Gastrocnemius medialis (tissue), 4 donors: ENCODE data around the gene GALNT18. TPM values are rescaled to one million over a fixed set of nuclear protein-coding genes. Genes with fewer than 3 reads are reported as not detected.

Source experiments
- ATAC-seq, 2 donors: fragments of 150-250 bp; one replicate each; pipeline ENCODE4 v1.9.1; 2016
- DNase-seq, 2 donors: peaks; one replicate each; pipeline ENCODE4 v3.0.0-alpha.2; 2019
- H3K27ac ChIP-seq, 4 donors: fragments of 200-600 bp; sonication (generic); 1 replicate in 1 of 4; 2 replicates in 3 of 4; pipeline ENCODE4 v1.5.1; 2016 to 2018; ENCODE audit warnings: mild to moderate bottlenecking in 2 of 4, moderate library complexity in 1 of 4
- H3K27me3 ChIP-seq, 3 donors: fragments of 200-600 bp; sonication (generic) in 2 of 3; 1 replicate in 1 of 3; 2 replicates in 2 of 3; pipeline versions ENCODE4 v1.5.1 to v1.6.0; 2016 to 2019; ENCODE audit warnings: mild to moderate bottlenecking in 1 of 3, moderate library complexity in 1 of 3
- H3K36me3 ChIP-seq, 2 donors: fragments of 200-600 bp; sonication (generic) in 1 of 2; one replicate each; pipeline ENCODE4 v1.5.1; 2017 to 2018
- H3K4me1 ChIP-seq, 2 donors: fragments of 200-600 bp; sonication (generic) in 1 of 2; one replicate each; pipeline ENCODE4 v1.5.1; 2016 to 2017; ENCODE audit warnings: mild to moderate bottlenecking in 2 of 2
- H3K4me3 ChIP-seq, 4 donors: fragments of 200-600 bp; sonication (generic) in 3 of 4; 1 replicate in 1 of 4; 2 replicates in 3 of 4; pipeline ENCODE4 v1.5.1; 2016 to 2019; ENCODE audit warnings: mild to moderate bottlenecking in 2 of 4
- H3K9me3 ChIP-seq, 3 donors: fragments of 200-600 bp; sonication (generic) in 2 of 3; 1 replicate in 1 of 3; 2 replicates in 2 of 3; pipeline ENCODE4 v1.5.1; 2016 to 2019
- POLR2A ChIP-seq, 2 donors: fragments of 450-650 bp; IDR thresholded peaks; one replicate each; pipeline ENCODE4 v1.6.1; 2017; ENCODE audit warnings: antibody characterized with exemption in 2 of 2, mild to moderate bottlenecking in 2 of 2, moderate library complexity in 2 of 2
- in situ Hi-C, 4 donors: fragments of 200-750 bp; cut with MboI; loops; one replicate each; pipeline versions ENCODE4 v1.15.0 to v1.8.0; 2017; ENCODE audit warnings: low sequenced_read_pairs in 4 of 4
- intact Hi-C: fragments of 100-400 bp; cut with DNase I; formaldehyde crosslinking; loops from one replicate; pipeline ENCODE4 v1.15.1; 2023; ENCODE audit warnings: low total_unique reads
- total RNA-seq, 4 donors: library from RNA; depleted of rRNA; stranded (reverse); fragments of >200 nt; gene quantifications; one replicate each; pipeline versions ENCODE4 v1.1.0 to v1.2.3, GENCODE V29; 2016
- TF ChIP-seq, protein P1 (sequence below), 5 experiments: fragments of 450-650 bp in 3 of 5; fragments of 200-600 bp in 2 of 5; sonication (generic) in 2 of 5; IDR thresholded peaks in 4 of 5; conservative IDR thresholded peaks in 1 of 5; 1 replicate in 4 of 5; 2 replicates in 1 of 5; pipeline ENCODE4 v1.5.1; 2016 to 2019; ENCODE audit warnings: antibody characterized with exemption in 5 of 5, mild to moderate bottlenecking in 3 of 5, moderate library complexity in 3 of 5

Gene GALNT18
- total RNA-seq, 4 donors from 2014 or later = 10.5 to 29.2 (median 11.2) TPM

DNA sequence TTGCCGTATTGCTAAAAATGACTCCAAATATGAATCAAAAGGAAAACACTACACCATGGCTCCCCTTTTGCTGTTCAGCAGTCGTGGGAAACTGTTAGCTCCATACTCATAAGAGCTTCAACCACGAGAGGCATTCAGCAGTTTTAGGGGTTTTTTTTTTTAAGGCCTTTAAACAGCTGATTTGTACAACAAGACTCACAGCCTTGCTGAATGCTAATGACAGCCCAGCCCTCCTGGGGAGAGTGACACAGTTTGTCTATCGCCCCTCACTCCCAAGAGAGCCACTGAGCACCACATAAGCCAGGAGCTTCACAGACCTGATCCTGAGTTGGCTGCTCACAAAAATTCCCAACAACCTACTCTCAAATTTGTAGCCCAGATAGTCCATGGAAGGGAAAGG, 32.4 kb downstream of the GALNT18 start:
- Histone ChIP-seq H3K27ac (no peak overlapping the region), H3K4me1 (peaks cover 8 to 18% of the 10 kb centered on the region in 2 donors), H3K9me3 (no peaks in the 10 kb centered on the region), H3K36me3 (no peaks in the 10 kb centered on the region), H3K27me3 (no peaks in the 10 kb centered on the region), H3K4me3 (no peak overlapping the region)
- intact Hi-C loops = no loop called here
- TF ChIP-seq, protein P1, sequence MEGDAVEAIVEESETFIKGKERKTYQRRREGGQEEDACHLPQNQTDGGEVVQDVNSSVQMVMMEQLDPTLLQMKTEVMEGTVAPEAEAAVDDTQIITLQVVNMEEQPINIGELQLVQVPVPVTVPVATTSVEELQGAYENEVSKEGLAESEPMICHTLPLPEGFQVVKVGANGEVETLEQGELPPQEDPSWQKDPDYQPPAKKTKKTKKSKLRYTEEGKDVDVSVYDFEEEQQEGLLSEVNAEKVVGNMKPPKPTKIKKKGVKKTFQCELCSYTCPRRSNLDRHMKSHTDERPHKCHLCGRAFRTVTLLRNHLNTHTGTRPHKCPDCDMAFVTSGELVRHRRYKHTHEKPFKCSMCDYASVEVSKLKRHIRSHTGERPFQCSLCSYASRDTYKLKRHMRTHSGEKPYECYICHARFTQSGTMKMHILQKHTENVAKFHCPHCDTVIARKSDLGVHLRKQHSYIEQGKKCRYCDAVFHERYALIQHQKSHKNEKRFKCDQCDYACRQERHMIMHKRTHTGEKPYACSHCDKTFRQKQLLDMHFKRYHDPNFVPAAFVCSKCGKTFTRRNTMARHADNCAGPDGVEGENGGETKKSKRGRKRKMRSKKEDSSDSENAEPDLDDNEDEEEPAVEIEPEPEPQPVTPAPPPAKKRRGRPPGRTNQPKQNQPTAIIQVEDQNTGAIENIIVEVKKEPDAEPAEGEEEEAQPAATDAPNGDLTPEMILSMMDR (IDR thresholded peaks at IDR 0.05 in 4 of 5, conservative IDR thresholded peaks at IDR 0.05 in 1 of 5) = no peak
- TF ChIP-seq POLR2A (IDR thresholded peaks at IDR 0.05) = no peak
- in situ Hi-C loops = no loop called here
- ATAC-seq (no peak), DNase-seq (no peak)

DNA sequence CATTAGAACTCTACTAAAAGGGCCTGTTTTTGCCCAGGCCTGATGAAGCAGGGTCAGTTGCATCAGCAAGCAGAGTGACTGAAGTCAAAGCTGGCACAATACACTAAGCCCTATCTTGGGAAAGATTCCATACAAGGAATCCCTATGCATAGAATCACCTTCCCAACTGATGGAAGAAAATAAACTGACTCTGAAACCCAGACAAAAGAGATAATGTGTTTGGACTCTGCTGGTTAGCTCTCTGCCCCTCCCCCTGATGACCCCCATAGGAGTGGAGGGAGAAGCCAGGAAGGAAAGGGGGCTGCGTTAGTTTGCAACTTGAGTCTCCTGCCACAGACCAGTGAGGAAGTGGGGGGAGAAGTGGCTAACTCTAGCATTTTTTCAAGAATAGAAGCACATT, 32.9 kb downstream of the GALNT18 start:
- Histone ChIP-seq H3K4me1 (peaks cover 8 to 24% of the 10 kb centered on the region in 2 donors), H3K4me3 (no peak overlapping the region), H3K27ac (no peak overlapping the region), H3K9me3 (no peaks in the 10 kb centered on the region), H3K36me3 (no peaks in the 10 kb centered on the region), H3K27me3 (no peaks in the 10 kb centered on the region)
- DNase-seq = no peak
- intact Hi-C loops (no loop called here), in situ Hi-C loops (no loop called here)
- TF ChIP-seq, protein P1 (IDR thresholded peaks at IDR 0.05 in 4 of 5, conservative IDR thresholded peaks at IDR 0.05 in 1 of 5) = no peak
- no peak for TF ChIP-seq POLR2A (IDR thresholded peaks at IDR 0.05)
- no peak for ATAC-seq

DNA sequence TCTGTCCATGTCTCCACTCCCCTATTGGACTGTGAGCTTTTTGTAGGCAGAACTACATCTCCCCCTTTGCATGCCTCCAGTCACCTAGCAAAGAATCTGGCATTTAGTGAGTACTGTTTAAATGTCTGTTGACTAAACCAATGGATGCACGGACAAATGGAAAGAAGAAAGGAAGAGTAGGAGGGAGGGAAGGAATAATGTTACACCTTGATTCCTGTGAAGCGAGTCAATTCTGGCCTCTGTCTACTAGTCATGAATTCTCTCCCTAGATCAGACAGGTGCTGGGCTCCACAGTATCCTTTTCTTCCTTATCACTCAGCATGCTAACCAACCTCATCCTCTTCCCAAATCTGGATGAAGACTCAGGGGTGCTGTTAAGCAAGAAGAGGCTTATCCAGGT, 33.6 kb downstream of the GALNT18 start:
- Histone ChIP-seq H3K27ac (no peak overlapping the region), H3K4me3 (no peak overlapping the region), H3K9me3 (no peaks in the 10 kb centered on the region), H3K4me1 (peaks cover 9 to 30% of the 10 kb centered on the region in 2 donors), H3K36me3 (no peaks in the 10 kb centered on the region), H3K27me3 (no peaks in the 10 kb centered on the region)
- intact Hi-C loops = no loop called here
- no peak for TF ChIP-seq POLR2A (IDR thresholded peaks at IDR 0.05)
- TF ChIP-seq, protein P1 (IDR thresholded peaks at IDR 0.05 in 4 of 5, conservative IDR thresholded peaks at IDR 0.05 in 1 of 5) = no peak
- ATAC-seq (no peak), DNase-seq (no peak)
- in situ Hi-C loops = no loop called here

DNA sequence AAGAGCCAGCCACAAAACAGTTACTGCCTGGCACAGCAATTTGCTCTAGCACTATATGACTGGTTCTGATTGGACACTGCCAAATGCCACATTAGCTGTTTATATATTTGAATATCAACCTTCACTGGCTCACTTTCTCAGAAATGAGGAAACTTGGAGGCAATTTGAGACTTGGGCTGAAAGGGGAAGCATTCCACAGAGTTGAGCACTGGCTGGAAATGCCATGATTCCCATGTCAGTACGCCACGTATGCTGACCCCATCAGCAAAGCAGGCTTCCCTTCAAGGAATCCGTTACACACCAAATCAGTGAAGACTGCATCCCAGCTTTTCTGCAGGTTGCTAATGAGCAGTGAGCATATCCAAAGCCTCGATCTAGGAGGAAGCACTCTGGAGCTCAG, 34.7 kb downstream of the GALNT18 start:
- H3K9me3 ChIP-seq = no peaks in the 10 kb centered on the region
- no peaks in the 10 kb centered on the region for H3K36me3 ChIP-seq
- TF ChIP-seq, protein P1 (IDR thresholded peaks at IDR 0.05 in 4 of 5, conservative IDR thresholded peaks at IDR 0.05 in 1 of 5) = no peak
- no peak for TF ChIP-seq POLR2A (IDR thresholded peaks at IDR 0.05)
- DNase-seq = no peak
- H3K27ac ChIP-seq = no peak overlapping the region
- intact Hi-C loops (no loop called here), in situ Hi-C loops (no loop called here)
- peaks cover 14 to 39% of the 10 kb centered on the region in 2 donors for H3K4me1 ChIP-seq
- no peak for ATAC-seq
- H3K27me3 ChIP-seq = no peaks in the 10 kb centered on the region
- H3K4me3 ChIP-seq = no peak overlapping the region

DNA sequence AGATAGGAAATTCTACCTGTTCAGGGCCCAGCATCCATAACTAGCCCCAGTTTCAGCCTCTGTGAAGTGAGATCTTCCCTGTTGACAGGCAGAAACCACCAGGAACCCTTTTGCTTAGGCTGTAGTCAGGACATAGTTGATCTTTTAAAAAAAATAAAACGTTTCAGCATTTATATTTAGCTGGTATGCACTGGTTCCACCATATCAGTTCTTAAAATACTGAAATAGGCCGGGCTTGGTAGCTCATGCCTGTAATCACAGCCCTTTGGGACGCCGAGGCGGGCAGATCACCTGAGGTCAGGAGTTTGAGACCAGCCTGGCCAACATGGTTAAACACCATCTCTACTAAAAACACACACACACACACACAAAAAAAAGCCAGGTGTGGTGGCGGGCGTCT, 35.3 kb downstream of the GALNT18 start:
- in situ Hi-C loops (no loop called here), intact Hi-C loops (no loop called here)
- no peak overlapping the region for H3K27ac ChIP-seq
- DNase-seq (no peak), ATAC-seq (no peak)
- H3K4me3 ChIP-seq = no peak overlapping the region
- peaks cover 19 to 45% of the 10 kb centered on the region in 2 donors for H3K4me1 ChIP-seq
- no peak for TF ChIP-seq POLR2A (IDR thresholded peaks at IDR 0.05)
- TF ChIP-seq, protein P1 (IDR thresholded peaks at IDR 0.05 in 4 of 5, conservative IDR thresholded peaks at IDR 0.05 in 1 of 5) = no peak
- H3K27me3 ChIP-seq = no peaks in the 10 kb centered on the region
- no peaks in the 10 kb centered on the region for H3K36me3 ChIP-seq
- H3K9me3 ChIP-seq = no peaks in the 10 kb centered on the region
